ENCODE results near the gene ZGPAT. TPM values are rescaled to one million over a fixed set of nuclear protein-coding genes. Genes with fewer than 3 reads are reported as not detected.
A peak's percentile ranks its signal among the peaks of the same experiment; 100 is the strongest.

The ZGPAT gene
- total and polyA plus RNA-seq, 7 experiments from 2014 or later, result 42.9 to 82.1 (median 47.5) TPM

DNA sequence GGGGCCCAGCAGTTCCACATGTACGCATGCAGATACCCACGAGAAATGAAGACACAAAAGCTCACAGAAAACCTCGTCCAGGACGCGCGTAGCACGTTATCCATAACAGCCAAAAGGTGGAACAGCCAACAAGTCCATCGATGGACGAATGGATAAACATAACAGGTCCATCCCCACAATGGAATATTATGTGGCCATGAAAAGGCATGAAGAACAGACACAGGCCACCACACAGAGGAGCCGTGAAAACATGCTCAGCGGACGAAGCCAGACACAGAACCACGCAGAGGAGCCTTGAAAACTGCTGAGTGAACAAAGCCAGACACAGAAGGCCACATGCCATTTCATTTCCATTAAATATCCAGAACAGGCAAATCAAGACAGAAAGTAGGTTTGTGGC lies 69.8 kb downstream of the ZGPAT start:
- no peak for DNase-seq
- peaks cover 7 to 8% of the 10 kb centered on the region in 2 donors for H3K4me1 ChIP-seq (ENCODE audit: control insufficient read depth in 2 of 2, insufficient read depth in 2 of 2, low read length in 2 of 2)
- H3K9me3 Mint-ChIP-seq, result no peaks in the 10 kb centered on the region
- H3K27me3 ChIP-seq (ENCODE audit: control insufficient read depth in 2 of 2, insufficient read depth in 2 of 2, low read length in 2 of 2), result no peaks in the 10 kb centered on the region
- peaks cover 0 to 2% (median 0%) of the 10 kb centered on the region in 5 donors for H3K27me3 Mint-ChIP-seq
- ATAC-seq, result no peak
- H3K36me3 ChIP-seq (ENCODE audit: control insufficient read depth in 2 of 3, insufficient read depth in 3 of 3, low read length in 3 of 3), result no peaks in the 10 kb centered on the region
- intact Hi-C loops (cut with micrococcal nuclease), result no loop called here
- H3K4me1 Mint-ChIP-seq, result peaks cover 8 to 21% (median 18%) of the 10 kb centered on the region in 7 donors
- no peaks in the 10 kb centered on the region for H3K9me3 ChIP-seq (ENCODE audit: control insufficient read depth in 2 of 3, low read length in 3 of 3)
- no peak overlapping the region for H3K27ac ChIP-seq (ENCODE audit: low read depth, low read length)
- H3K4me3 Mint-ChIP-seq, result no peak overlapping the region
- ChIA-PET CTCF (interaction anchor here (1.1 kb wide), 1 partner anchor 9 kb away, joined by 3 read pairs; no protein-coding TSS in a partner anchor), POLR2A (interaction anchor here (0.8 kb wide), 1 partner anchor 70 kb away, joined by 3 read pairs; no protein-coding TSS in a partner anchor)
- H3K36me3 Mint-ChIP-seq, result peaks cover 0 to 1% (median 0%) of the 10 kb centered on the region in 5 donors
- H3K4me3 ChIP-seq (ENCODE audit: low read length), result no peak overlapping the region
- H3K27ac Mint-ChIP-seq, result peak overlapping the region in 1 of 9 donors; percentile 51

DNA sequence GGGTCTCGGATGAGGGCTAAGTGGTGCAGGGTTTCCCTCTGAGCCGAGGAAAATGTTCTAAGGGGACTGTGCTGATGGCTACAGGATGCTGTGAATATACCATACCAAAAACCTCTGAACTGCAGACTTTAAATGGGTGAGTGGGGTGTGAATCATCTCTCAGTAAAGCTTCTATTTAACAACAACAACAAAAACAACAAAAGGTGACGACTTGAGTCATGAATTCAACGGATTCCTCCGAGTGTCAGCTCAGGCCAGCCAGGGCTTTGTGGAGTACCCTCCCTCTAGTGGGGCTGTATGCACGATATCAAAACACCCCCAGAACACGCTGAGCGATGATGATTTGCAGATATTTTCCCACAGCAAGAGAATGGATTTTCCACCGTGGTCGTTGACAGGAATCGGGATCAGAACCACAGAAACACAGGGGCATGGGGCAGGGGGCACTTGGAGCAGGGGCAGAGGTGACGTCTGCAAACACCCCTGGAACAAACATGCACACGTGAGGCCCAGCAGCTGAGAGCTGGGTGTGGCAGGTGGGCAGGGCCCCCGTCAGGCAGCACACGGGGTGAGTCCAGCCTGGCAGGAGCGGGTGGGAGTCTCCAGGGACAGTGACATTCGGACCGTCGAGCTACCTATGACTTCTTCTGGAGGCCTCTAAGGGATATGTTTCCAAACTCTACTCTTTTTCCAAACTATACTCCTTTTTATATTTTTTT lies 70.4 kb downstream of the ZGPAT start:
- POLR2A ChIA-PET, result interaction anchor here (0.8 kb wide), 1 partner anchor 71 kb away, joined by 3 read pairs; no protein-coding TSS in a partner anchor
- CTCF ChIA-PET, result interaction anchor here (0.6 to 1.1 kb wide), 2 partner anchors 8 to 144 kb away, joined by 3 read pairs; no protein-coding TSS in a partner anchor
- no peak overlapping the region for H3K4me3 Mint-ChIP-seq
- Histone ChIP-seq H3K4me3 (ENCODE audit: low read length) (no peak overlapping the region), H3K27me3 (ENCODE audit: control insufficient read depth in 2 of 2, insufficient read depth in 2 of 2, low read length in 2 of 2) (no peaks in the 10 kb centered on the region), H3K36me3 (ENCODE audit: control insufficient read depth in 2 of 3, insufficient read depth in 3 of 3, low read length in 3 of 3) (no peaks in the 10 kb centered on the region), H3K9me3 (ENCODE audit: control insufficient read depth in 2 of 3, low read length in 3 of 3) (no peaks in the 10 kb centered on the region), H3K4me1 (ENCODE audit: control insufficient read depth in 2 of 2, insufficient read depth in 2 of 2, low read length in 2 of 2) (peaks cover 8 to 9% of the 10 kb centered on the region in 2 donors), H3K27ac (ENCODE audit: low read depth, low read length) (no peak overlapping the region)
- ATAC-seq, result no peak
- H3K27ac Mint-ChIP-seq, result peak overlapping the region in 1 of 9 donors; percentile 45
- no peak for DNase-seq
- H3K4me1 Mint-ChIP-seq, result peaks cover 9 to 23% (median 20%) of the 10 kb centered on the region in 7 donors
- no peaks in the 10 kb centered on the region for H3K9me3 Mint-ChIP-seq
- H3K36me3 Mint-ChIP-seq, result peaks cover 0 to 1% (median 0%) of the 10 kb centered on the region in 5 donors
- intact Hi-C loops (cut with micrococcal nuclease), result no loop called here
- peaks cover 0 to 2% (median 0%) of the 10 kb centered on the region in 5 donors for H3K27me3 Mint-ChIP-seq

- CTCF ChIA-PET, result interaction anchor here (0.6 kb wide), 1 partner anchor 145 kb away, joined by 3 read pairs; no protein-coding TSS in a partner anchor
- intact Hi-C loops (cut with micrococcal nuclease), result no loop called here
- no peaks in the 10 kb centered on the region for H3K9me3 Mint-ChIP-seq
- Histone ChIP-seq H3K9me3 (ENCODE audit: control insufficient read depth in 2 of 3, low read length in 3 of 3) (no peaks in the 10 kb centered on the region), H3K4me3 (ENCODE audit: low read length) (no peak overlapping the region), H3K27ac (ENCODE audit: low read depth, low read length) (no peak overlapping the region), H3K27me3 (ENCODE audit: control insufficient read depth in 2 of 2, insufficient read depth in 2 of 2, low read length in 2 of 2) (no peaks in the 10 kb centered on the region), H3K4me1 (ENCODE audit: control insufficient read depth in 2 of 2, insufficient read depth in 2 of 2, low read length in 2 of 2) (peaks cover 8 to 9% of the 10 kb centered on the region in 2 donors), H3K36me3 (ENCODE audit: control insufficient read depth in 2 of 3, insufficient read depth in 3 of 3, low read length in 3 of 3) (no peaks in the 10 kb centered on the region)
- peaks cover 0 to 1% (median 0%) of the 10 kb centered on the region in 5 donors for H3K36me3 Mint-ChIP-seq
- peaks cover 9 to 23% (median 20%) of the 10 kb centered on the region in 7 donors for H3K4me1 Mint-ChIP-seq
- POLR2A ChIA-PET, result no interaction called here
- DNase-seq, result no peak
- H3K27ac Mint-ChIP-seq, result no peak overlapping the region
- no peak overlapping the region for H3K4me3 Mint-ChIP-seq
- ATAC-seq, result no peak
- H3K27me3 Mint-ChIP-seq, result peaks cover 0 to 2% (median 0%) of the 10 kb centered on the region in 5 donors
These were observed 71.0 kb downstream of the ZGPAT start for GRCh38 chr20:63778857-63779256.

DNA sequence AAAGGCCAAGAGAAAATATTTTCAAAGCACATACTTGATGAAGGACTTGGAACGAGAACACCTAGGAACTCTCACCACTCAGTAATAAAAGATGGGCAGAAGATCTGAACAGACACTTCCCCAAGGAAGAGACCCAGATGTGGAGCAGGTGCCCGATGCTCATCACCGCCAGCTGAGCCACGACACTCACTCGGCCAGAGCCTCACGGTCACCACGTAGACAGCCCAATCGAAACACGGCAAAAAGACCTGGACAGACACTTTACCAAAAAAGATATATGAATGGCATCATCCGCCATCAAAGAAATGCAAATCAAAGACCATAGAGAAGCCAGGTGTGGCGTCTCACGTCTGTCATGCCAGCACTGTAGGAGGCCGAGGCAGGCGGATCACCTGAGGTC lies 73.3 kb downstream of the ZGPAT start:
- H3K4me3 Mint-ChIP-seq, result peak overlapping the region in 6 of 10 donors; percentile 7 to 74 (median 54)
- H3K27me3 Mint-ChIP-seq, result no peaks in the 10 kb centered on the region
- DNase-seq (no peak), ATAC-seq (no peak)
- ChIA-PET CTCF (interaction anchor here (0.6 kb wide), 1 partner anchor 453 kb away, joined by 11 read pairs; no protein-coding TSS in a partner anchor), POLR2A (no interaction called here)
- no peak overlapping the region for H3K27ac ChIP-seq (ENCODE audit: low read depth, low read length)
- H3K9me3 ChIP-seq (ENCODE audit: control insufficient read depth in 2 of 3, low read length in 3 of 3), result no peaks in the 10 kb centered on the region
- H3K36me3 Mint-ChIP-seq, result no peaks in the 10 kb centered on the region
- H3K27ac Mint-ChIP-seq, result peak overlapping the region in 2 of 9 donors; percentile 49 to 67
- no peaks in the 10 kb centered on the region for H3K9me3 Mint-ChIP-seq
- peaks cover 9 to 20% (median 17%) of the 10 kb centered on the region in 7 donors for H3K4me1 Mint-ChIP-seq
- no peak overlapping the region for H3K4me3 ChIP-seq (ENCODE audit: low read length)
- no peaks in the 10 kb centered on the region for H3K36me3 ChIP-seq (ENCODE audit: control insufficient read depth in 2 of 3, insufficient read depth in 3 of 3, low read length in 3 of 3)
- peaks cover 8 to 9% of the 10 kb centered on the region in 2 donors for H3K4me1 ChIP-seq (ENCODE audit: control insufficient read depth in 2 of 2, insufficient read depth in 2 of 2, low read length in 2 of 2)
- H3K27me3 ChIP-seq (ENCODE audit: control insufficient read depth in 2 of 2, insufficient read depth in 2 of 2, low read length in 2 of 2), result no peaks in the 10 kb centered on the region
- intact Hi-C loops (cut with micrococcal nuclease), result no loop called here

DNA sequence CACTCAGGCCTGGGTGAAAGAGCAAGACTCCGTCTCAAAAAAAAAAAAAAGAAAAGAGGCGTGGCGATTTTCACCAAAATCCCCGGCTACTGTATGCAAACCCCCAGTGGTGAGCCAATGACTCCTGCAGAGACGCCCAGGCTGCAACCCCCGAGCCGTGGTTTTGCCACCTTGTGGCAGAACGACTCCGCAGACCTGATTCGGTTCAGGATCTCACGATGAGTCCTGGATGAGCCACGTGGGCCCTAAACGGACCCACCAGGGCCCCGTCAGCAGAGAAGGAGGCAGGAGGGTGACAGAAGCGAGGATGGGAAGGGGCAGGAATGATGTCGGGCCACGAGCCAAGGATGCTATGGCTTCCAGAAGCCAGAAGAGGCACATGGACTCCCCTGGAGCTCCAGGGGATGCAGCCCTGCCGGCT lies 74.2 kb downstream of the ZGPAT start:
- peak; percentile 95 for ATAC-seq
- Mint-ChIP-seq H3K36me3 (no peaks in the 10 kb centered on the region), H3K9me3 (no peaks in the 10 kb centered on the region), H3K4me1 (peaks cover 9 to 24% (median 18%) of the 10 kb centered on the region in 7 donors), H3K27ac (peak overlapping the region in 6 of 9 donors; percentile 55 to 92 (median 64)), H3K27me3 (no peaks in the 10 kb centered on the region), H3K4me3 (peak overlapping the region in 8 of 10 donors; percentile 31 to 78 (median 48))
- Histone ChIP-seq H3K9me3 (ENCODE audit: control insufficient read depth in 2 of 3, low read length in 3 of 3) (no peaks in the 10 kb centered on the region), H3K36me3 (ENCODE audit: control insufficient read depth in 2 of 3, insufficient read depth in 3 of 3, low read length in 3 of 3) (no peaks in the 10 kb centered on the region), H3K4me3 (ENCODE audit: low read length) (no peak overlapping the region), H3K4me1 (ENCODE audit: control insufficient read depth in 2 of 2, insufficient read depth in 2 of 2, low read length in 2 of 2) (peaks cover 8 to 9% of the 10 kb centered on the region in 2 donors), H3K27ac (ENCODE audit: low read depth, low read length) (no peak overlapping the region), H3K27me3 (ENCODE audit: control insufficient read depth in 2 of 2, insufficient read depth in 2 of 2, low read length in 2 of 2) (no peaks in the 10 kb centered on the region)
- DNase-seq, result peak in 6 of 9 donors; percentile 60 to 74 (median 64)
- intact Hi-C loops (cut with micrococcal nuclease), result loop anchor here in 1 of 2 donors (1.0 kb wide), 4 partner anchors 46 to 244 kb away; partner anchors contain the start of genes ARFRP1 and LIME1
- POLR2A ChIA-PET, result interaction anchor here (0.6 kb wide), 1 partner anchor 187 kb away, joined by 3 read pairs; no protein-coding TSS in a partner anchor
- CTCF ChIA-PET, result interaction anchor here (0.6 to 1.8 kb wide), 4 partner anchors 15 to 454 kb away, joined by 3 to 11 read pairs (median 5); partner anchors contain the start of gene TPD52L2

- H3K4me3 ChIP-seq (ENCODE audit: low read length), result no peak overlapping the region
- H3K4me1 ChIP-seq (ENCODE audit: control insufficient read depth in 2 of 2, insufficient read depth in 2 of 2, low read length in 2 of 2), result peaks cover 8 to 9% of the 10 kb centered on the region in 2 donors
- no peaks in the 10 kb centered on the region for H3K9me3 ChIP-seq (ENCODE audit: control insufficient read depth in 2 of 3, low read length in 3 of 3)
- H3K9me3 Mint-ChIP-seq, result no peaks in the 10 kb centered on the region
- intact Hi-C loops (cut with micrococcal nuclease), result loop anchor here in 1 of 2 donors (1.0 kb wide), 4 partner anchors 46 to 244 kb away; partner anchors contain the start of genes ARFRP1 and LIME1
- ATAC-seq (peak; percentile 29), DNase-seq (peak in 2 of 9 donors; percentile 15 to 27)
- POLR2A ChIA-PET, result no interaction called here
- peak overlapping the region in 6 of 10 donors; percentile 16 to 78 (median 54) for H3K4me3 Mint-ChIP-seq
- no peaks in the 10 kb centered on the region for H3K36me3 ChIP-seq (ENCODE audit: control insufficient read depth in 2 of 3, insufficient read depth in 3 of 3, low read length in 3 of 3)
- H3K27ac ChIP-seq (ENCODE audit: low read depth, low read length), result no peak overlapping the region
- no peaks in the 10 kb centered on the region for H3K36me3 Mint-ChIP-seq
- CTCF ChIA-PET, result interaction anchor here (1.8 kb wide), 1 partner anchor 82 kb away, joined by 4 read pairs; the partner anchor contains the start of gene TPD52L2
- H3K4me1 Mint-ChIP-seq, result peaks cover 9 to 24% (median 18%) of the 10 kb centered on the region in 7 donors
- no peaks in the 10 kb centered on the region for H3K27me3 Mint-ChIP-seq
- H3K27ac Mint-ChIP-seq, result peak overlapping the region in 4 of 9 donors; percentile 55 to 92 (median 64)
- no peaks in the 10 kb centered on the region for H3K27me3 ChIP-seq (ENCODE audit: control insufficient read depth in 2 of 2, insufficient read depth in 2 of 2, low read length in 2 of 2)
These were observed 74.7 kb downstream of the ZGPAT start for GRCh38 chr20:63782521-63782971.
